GM19351 (cell line): Measurements from ENCODE around the gene ERI3.

Experiments
- ATAC-seq: cut with Tn5 transposase; IDR thresholded peaks from one replicate; pipeline ENCODE4 v1.9.1; 2021; ENCODE audit warnings: mild to moderate bottlenecking, moderate library complexity; ENCODE audit not compliant: unreplicated experiment

The ERI3 gene

DNA sequence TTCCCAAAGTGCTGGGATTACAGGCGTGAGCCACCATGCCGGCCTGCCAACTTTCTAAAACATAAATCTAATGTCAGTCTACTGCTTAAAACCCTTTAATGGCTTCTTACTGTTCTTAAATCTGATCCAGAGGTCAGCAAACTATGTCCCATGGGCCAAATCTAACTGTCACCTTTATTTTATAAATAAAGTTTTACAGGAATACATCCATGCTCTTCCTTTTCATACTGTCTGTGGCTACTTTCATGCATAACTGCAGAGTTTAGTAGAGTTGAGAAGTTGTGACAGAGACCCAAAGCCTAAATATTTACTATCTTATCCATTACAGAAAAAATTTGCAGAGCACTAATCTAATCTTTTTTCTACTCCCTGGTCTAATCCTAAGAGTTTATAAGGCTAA, 3.8 kb downstream of the ERI3 start:
- no peak for ATAC-seq

DNA sequence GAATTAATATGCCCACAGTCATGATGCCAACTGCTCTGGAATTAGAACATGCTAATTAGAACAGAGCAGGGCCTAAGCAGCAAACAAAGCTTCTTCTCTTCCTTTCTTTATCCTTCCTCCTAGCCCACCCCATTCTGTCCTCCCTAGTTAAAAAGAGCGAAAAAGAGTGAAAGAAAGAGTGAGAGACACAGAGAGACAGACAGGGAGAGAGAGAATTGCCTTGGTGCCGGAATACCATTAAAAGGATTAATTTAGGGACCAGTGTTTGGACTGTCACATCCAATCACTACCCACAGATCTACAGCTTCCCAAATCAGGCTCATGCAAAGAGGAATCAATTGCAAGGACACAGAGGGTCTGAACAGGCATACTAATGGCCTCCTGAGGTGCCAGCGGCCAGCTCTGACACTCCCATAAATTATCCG, 7.0 kb downstream of the ERI3 start:
- ATAC-seq = no peak

DNA sequence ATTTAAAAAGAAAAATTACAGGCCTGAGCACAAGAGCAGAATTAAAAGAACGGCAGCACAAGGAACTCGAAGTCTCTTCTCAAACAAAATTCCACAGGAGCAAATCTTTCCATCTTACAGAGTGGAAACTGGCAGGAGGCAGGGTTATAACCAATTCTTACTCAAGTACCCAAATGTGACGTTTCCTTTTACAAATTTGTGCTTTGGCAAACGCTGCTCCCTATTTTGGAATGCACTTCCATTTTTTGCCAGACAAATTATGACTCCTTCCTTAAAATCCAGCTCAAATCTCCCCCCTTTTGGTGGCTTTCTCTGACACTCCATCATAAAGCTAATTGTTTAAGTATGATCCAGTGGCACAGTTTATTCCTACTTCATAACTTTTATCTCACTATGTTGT, 7.8 kb downstream of the ERI3 start:
- ATAC-seq = no peak

DNA sequence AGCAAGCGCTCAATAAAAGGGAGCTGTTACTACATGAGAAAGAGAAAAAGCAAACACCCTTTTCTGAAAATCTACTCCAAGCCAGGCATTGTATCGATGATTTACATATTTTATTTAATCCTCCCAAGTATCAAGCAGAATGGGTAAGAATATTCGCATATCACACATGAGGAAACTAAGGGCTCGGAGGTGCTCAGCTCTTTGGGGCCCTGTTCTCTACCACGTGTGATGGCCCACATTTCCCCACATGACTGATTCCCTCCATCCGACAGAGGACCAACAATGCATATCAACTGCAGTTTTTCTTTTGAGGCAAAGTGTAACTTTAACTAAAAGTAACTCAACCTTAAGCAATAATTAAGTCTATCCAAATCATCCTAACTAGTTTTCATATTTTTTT, 8.2 kb downstream of the ERI3 start:
- no peak for ATAC-seq

DNA sequence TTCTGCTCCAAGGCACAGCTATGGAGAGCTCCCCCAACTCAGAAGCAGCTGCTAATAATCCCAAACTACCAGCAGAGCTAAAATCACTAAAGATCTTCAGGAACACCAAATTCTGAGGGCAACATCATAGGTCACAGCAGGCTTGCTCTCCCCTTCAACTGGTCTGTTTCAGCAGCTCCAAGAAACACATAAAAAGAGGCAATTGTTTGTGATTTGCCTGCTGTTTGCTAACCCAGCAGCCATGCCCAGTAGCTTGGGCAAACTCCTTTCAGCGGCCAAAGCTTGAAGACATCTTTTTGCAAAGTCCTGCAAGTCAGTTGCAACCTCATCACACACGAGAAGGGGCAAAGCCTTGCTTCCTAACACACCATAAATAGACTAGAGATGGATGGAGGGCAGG, 8.9 kb downstream of the ERI3 start:
- ATAC-seq = no peak

DNA sequence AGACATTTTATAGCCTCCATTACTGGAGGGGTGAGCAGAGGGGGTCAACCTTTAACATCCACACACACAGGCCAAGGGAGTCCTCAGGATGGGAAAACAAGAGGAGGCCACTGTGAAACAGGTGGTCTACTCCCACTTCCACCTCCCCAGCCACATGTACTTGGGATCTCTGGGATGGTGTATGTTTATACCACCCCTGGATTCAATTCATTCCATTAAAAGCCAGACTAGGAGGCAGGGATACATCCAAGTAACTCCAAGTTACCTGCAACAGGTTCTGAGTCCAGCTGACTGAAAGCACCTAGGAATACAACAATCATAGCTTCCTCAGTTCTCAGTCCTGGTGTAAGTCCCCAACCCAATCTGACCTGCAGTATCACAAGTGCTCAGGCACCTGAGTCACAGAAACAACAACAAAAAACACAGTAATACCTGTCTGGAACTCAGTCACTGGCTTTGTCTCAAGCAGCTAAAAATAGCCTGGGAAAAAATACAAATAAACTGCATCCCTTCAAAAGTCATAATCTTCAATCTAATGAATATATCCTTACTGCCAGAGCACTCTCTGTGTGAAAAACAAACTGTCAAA, 9.8 kb downstream of the ERI3 start:
- ATAC-seq = no peak

DNA sequence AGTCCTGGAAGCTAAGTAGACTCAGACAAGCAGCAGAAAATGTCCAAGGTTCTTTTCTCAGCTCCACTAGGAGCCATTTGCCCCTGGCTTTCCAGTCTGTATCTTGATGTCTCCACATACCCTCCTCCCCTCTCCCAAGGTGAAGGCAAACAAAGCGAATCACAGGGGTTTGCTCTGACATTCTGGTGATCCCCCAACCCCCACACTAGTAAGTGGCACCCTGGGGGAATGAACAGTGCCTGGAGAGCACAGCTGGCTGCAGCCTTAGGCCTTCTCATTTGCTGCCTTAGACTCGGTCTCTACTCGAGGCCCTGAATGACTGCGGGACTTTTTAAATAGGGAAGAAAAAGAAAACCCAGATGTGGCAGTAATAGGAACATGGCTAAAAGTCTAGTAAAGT, 15.3 kb downstream of the ERI3 start:
- ATAC-seq = no peak

DNA sequence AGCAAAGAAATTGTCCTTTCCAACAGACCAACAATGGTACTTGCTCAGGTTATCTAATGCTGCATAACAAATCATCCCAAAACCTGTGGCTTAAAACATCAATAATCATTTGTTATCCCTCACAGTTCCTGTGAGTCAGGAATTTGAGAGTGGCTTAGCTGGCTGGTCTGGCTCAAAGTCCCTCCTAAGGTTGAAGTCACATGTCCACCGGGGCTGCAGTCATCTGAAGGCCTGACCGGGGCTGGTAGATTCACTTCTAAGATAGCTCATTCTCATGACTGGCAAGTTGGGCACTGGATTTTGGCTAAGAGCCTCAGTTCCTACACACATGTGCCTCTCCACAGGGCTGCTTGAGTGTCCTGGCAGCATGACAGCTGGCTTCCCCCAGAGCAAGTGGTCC, 16.9 kb downstream of the ERI3 start:
- ATAC-seq = no peak

DNA sequence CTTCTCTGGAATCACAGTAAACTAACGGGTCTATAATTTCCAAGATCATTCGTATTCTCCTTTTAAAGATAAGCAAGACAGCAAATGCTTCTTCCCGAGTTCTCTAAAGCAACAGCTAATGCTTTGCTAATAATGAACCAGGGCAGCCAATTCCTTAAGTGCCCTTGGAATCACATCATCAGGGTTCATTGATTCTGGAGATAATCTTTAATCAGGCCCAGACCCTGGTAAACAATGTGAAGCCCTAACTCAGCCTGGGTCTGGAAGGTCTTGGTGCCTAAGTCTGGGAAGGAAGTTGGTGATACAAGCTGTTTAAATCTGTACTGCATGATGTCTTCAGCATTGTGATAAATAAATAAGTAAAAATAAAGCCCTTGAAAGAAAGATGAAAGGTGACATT, 18.4 kb downstream of the ERI3 start:
- no peak for ATAC-seq

DNA sequence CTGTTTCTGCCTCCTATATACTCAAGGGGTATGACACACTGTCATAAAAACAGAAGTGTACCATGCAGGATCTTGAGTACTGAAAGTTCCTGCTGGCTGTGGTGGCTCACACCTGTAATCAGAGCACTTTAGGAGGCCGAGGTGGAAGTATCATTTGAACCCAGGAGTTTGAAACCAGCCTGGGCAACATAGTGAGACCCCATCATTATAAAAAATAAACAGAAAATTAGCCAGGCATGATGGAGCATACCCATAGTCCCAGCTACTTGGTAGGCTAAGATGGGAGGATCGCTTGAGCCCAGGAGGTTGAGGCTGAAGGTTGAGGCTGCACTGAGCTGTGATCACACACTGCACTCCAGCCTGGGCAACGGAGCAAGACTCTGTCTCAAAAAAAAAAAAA, 20.1 kb downstream of the ERI3 start:
- ATAC-seq = no peak

DNA sequence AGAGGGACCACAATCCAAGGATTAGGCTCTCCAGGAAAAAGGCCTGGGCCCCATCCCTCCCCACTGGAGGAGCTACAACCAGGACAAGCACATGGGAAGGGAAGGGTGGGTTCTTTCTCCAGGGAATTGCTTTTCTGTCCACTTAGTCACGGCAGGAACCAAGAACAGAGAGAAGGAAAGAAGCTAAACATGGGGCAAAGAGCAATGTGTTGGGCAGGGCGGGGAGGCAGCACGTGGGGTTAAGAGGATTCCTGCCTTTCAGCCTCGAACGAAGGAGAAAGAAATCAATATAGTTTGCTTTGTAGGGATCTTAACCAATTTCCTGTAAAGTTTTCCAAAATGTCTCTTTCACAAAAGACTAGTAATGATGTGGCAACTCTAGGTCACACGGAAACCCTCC, 21.7 kb downstream of the ERI3 start:
- ATAC-seq = no peak

DNA sequence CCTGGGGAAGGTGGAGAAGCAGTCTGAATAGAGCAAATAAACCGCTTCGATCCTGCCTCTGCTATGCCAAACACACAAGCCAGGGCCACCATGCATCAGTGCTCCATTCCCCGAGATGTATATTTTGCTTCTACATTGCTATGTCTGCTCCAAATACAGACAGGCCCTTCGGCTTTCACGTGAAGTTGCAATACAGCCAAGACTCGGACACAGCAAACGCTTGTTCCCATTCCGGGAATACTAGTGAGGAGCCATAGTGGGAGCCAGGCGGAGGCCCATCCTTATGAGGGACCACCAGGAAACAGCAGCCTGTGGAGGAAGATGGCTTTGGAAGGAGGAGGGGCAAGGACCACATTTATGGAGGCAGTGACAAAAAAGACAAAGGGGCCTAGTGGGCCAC, 22.6 kb downstream of the ERI3 start:
- ATAC-seq = no peak

DNA sequence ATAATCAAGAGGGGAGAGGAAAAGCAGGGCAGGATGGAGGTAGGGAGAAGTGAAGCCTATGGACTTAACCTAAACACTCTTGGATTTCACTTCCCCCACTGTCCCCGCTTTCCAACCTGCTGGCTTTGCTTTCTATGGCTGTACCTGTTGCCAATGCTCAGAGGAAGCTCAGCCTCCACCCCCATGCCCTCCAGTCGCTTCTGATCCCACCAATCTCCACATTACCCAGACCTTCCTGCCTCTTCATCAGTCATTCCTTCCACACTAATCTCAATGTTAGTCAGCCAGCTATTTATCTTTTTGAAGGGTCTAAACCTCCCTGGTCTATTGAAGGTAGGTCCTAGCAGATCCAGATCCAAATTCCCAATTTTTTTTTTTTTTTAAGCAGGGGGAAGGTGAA, 24.1 kb downstream of the ERI3 start:
- no peak for ATAC-seq

DNA sequence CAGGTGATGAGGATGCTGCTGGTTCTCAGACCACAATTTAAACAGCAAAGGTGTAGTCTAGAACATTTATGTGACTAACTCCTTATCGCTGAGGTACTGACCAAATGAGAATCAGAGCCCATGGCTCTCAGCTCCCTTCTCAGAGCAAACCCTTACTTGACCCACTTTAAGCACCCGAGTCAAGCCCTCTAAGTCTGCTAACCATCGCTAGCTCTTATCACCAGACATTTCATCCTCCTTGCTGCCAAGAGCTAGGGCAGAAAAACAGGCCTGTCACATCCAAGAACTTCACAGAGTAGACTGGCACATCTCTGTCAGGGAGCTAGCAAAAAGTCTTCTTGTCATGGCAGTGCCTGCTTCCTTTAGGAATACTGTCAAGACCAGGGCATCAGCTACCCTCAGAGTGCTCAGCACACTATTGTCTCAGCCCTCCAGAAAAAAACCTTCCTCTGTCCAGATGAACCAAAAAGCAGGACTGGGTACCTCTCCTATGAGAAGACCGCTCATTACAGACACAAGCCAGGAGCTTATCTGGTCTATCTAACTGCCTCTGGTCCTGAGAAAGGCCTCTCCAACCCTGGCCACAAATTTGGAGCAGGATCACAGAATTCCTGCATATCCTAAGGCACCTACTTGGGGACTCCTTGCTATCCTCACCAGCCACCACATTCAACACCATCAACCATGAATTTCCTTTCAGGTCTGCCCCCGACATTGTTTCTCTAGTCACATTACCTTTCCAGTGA, 26.2 kb downstream of the ERI3 start:
- no peak for ATAC-seq

DNA sequence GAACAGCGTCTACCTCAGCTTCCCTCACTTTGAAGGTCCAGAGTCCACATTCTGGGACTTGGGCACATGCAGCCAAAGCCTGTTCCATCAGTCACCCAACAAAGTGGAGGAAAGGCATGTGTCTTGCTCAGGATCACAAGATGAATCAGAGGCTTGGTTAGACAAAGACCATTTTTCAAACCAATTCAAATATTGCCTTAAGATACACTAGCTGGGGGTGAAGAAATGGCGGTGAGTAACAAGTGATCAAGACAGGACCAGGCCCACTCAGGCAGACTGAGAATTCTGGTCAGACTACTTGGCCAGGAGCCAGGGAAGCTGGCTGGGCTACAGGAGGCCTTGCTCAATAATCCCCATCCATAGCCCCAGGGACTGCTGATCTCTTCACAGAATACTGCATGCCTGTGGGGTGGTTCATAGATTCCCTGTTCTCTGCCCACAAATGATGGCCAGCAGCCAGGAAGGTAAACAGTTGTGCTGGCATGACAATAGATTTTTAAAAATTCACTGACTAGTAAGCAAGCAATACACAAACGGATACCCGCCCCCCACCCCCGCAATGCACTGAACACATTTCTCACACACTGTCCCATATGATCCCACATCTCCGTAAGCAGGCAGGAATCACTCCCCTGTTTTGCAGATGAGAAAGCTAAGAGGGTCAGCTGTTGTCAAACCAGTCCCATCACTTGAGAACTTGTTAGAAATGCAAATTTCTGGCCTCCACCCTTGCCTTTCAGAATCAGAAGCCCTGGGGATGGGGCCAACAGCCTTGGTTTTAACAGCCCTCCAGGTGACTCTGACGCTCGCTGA, 27.2 kb downstream of the ERI3 start:
- no peak for ATAC-seq

DNA sequence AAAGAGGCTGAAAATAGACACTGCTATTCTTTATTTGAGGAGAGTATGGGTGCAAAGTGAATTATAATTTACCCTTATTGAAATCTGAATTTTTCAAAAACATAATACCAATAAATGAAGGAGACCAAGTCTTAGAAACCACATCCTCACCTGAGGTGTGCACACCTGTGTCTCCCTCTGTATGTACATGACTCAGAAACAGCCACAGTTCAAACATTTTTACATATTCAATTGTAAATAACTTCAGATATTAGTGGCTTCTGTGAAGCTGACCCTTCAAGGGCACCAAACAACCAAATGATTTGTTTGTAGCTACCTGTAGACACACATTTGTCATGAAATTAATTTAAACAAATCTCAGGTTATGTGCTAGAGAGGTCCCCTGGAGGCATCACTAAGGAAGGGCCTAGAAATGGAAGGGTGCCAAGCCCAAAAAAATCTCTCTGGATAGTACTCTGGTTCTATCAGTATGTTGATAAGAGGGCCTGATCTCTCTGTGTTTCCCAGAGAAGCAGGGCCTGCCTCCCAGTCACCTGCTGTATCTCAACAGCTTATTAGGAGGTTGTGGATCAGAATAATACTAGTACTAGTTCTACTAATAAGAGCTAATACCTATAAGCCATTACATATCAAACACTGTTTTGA, 28.1 kb downstream of the ERI3 start:
- ATAC-seq = no peak

DNA sequence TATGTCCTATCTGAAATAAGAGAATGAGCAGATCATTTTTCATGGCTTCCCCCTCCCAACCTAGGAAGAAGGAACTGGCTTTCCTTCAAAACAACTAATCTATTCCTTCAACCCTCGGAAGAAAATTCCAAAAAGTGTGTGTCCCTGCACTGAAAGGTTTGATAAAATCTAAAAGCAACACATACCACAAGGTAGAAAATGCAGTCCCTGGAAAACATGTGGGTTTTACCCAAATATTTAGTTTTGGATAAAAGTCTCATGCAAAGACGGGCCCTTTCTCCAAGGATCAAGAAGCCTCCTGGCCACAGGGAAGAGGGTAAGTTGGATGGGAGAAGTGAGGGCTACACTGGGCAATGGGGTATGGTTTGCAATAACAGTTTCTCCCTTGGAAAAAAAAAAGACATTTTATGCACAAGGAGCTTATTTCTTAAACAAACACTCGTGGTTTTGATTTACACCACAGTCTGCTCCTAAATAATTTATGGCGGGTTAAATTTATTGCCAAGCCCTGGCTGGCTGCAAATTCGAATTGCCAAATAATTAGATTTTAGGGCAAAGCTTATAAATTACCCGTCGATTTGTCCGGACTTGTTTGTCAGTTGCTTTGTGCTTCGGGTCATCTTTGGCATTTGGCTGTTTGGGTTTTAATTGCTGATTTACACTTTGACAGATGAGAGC, 28.9 kb downstream of the ERI3 start:
- no peak for ATAC-seq

DNA sequence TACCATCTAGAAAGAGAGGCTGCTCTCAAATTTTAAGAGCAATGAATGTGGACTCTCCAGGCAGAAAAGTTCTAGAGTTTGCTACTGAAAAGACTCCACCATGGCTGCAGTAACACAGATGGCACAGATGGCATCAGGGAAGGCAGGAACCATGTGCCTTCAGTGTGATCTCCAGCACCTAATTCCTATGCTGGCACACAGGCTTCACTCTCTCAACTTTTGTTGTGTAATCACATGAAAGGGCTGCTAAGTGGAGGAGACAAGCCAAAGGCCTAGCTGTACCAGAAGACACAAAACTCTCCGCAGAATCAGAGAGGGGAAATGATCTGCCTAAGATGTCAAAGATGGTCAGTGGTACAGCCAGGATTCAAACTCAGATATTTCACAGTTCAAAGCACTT, 31.1 kb downstream of the ERI3 start:
- ATAC-seq = no peak

DNA sequence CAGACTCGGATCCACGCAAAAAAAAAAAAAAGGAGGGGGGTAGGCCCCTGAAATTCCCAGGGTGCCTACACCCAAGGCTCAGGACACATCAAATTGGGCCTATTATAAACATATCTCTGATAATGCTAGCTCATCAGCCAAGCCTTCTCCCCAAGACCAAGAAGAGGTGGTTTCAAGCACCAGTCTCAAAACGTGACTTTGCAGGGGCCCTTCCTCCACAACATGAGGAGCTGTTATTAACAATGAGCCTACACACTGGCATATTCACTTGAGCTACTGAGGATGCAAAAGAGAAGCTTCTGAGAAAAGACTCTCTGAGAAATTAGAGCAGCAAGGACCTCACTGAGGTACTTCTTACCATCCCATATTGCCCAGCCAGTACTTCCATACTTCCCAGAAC, 32.7 kb downstream of the ERI3 start:
- ATAC-seq = no peak

DNA sequence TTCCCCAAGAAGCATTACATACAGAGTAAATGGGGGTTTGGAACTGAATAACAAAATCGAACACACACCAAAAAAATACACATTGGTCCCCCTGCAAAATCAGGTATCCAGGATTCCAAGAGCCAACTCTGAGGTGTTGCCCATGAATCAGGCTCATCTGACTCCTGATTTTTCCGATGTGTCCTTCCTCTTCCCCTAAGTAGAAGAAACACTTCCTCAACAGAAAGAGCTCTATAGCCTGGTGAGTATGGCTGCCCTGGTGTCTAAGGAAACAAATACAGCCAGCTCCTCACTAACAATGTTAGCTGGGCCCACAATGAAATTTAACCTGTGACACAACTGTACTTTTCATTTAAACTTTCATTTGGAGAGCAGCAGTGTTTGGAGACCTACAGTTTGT, 33.6 kb downstream of the ERI3 start:
- no peak for ATAC-seq
